Stimulated activated CD8-positive, alpha-beta memory T cell treated with anti-CD3 and anti-CD28 coated beads, Interleukin-7, amount 100 ng/mL, for 4 hours (primary cell): ENCODE data around the gene TSSC4.

Source experiments
- DNase-seq, 2 donors: peaks; one replicate each; pipeline ENCODE4 v3.0.0-alpha.2; 2020; ENCODE audit warnings: low read depth in 2 of 2

The TSSC4 gene

GRCh38 chr11:2447951-2448650 lies 47.6 kb downstream of the TSSC4 start:
- no peak for DNase-seq

- no peak for DNase-seq
Measured at GRCh38 chr11:2448661-2449547, 48.4 kb downstream of the TSSC4 start.

- DNase-seq = no peak
Measured at GRCh38 chr11:2449548-2450320, 49.2 kb downstream of the TSSC4 start.

- no peak for DNase-seq
Measured at GRCh38 chr11:2450321-2451041, 49.9 kb downstream of the TSSC4 start.

DNA sequence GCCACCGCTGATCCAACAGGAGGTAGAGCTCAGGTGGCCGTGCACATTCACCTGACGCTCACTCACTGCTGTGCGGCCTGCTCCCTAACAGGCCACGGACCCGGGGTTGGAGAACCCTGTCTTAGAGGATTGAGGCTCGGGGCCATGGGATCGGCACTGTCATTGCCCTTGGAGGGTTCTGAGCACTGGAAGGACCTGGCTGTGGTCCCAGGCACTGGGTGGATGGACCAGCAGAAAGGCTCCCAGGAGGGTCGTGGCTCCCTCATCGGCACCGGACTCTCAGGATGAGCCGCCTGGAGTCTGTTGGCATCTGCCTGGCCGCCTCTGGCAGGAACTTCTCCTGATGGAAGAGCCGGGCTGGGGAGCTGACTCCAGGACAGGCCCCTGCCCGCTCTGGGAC lies 50.8 kb downstream of the TSSC4 start:
- no peak for DNase-seq

- DNase-seq = no peak
Measured at GRCh38 chr11:2451916-2452315, 51.4 kb downstream of the TSSC4 start.

DNA sequence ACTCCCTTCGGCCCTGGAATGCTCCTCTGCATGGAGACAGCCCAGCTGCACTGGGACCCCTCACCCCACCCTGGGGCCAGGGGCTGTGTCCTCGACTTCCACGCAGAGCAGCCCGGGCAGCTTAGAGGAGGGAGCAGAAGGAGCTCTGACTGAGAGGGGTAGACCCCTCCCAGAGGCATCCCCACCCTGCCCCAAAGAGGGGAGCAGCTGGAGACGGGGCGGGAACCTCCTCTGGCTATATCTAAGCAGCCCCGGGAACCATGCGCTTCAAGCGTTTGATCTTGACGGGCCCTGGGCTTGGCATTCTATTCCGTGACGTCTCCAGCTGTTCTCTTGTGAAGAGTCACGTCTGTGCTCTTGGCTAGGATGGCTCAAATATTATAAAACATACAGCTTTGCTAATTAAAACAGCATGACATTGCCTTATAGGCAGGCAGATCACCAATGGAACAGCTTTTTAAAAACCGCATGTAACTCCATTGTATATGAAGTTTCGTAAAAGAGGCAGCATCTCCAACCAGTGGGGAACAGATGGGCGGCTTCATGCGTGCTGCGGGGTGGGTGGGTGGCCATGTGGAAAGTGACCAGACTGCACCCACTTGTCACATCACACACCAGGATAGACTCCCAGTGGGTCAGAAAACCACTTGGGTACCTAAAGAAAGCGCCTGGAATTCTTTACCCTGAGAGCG lies 51.9 kb downstream of the TSSC4 start:
- DNase-seq = no peak

DNA sequence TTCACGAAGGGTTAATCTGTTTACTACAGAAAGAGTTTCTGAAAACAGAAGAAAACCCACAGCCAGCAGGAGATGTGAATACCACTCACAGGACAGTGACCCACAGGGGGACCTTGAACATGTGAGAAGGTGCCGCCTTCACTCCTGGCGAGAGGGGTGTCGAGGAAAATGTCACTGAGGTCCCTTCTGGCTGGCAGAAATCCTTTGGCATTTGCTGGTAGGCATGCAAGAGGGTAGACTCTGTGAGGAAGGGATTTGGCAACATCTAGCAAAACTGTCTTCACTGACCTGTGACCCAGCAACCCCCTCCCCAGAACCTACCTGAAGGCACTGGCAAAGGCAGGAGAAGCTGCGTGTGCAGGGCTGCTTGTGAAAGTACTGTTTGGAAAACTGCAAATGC lies 52.9 kb downstream of the TSSC4 start:
- DNase-seq = no peak
